Pancreas (tissue), 10 donors: ENCODE results near the gene OR13J1. TPM values are rescaled to one million over a fixed set of nuclear protein-coding genes. Genes with fewer than 3 reads are reported as not detected.

ENCODE experiments used
- ATAC-seq, 4 donors: fragments of 200-7000 bp; cut with Tn5 transposase; one replicate each; pipeline versions ENCODE4 v1.8.0 to v1.9.1; 2020; ENCODE audit warnings: mild to moderate bottlenecking in 4 of 4, moderate library complexity in 4 of 4
- DNase-seq, 6 donors: peaks; one replicate each; pipeline ENCODE4 v3.0.0-alpha.2; 2020
- FAIRE-seq: peaks from 2 replicates; lab custom pipeline; 2012; peaks lifted over from hg19 to GRCh38; lab: Jason Lieb, UNC
- H3K27ac ChIP-seq, 4 donors: fragments of 200-600 bp; sonication (generic); 1 replicate in 3 of 4; 2 replicates in 1 of 4; pipeline versions ENCODE4 v1.5.0 to v1.8.0; 2020
- H3K27me3 ChIP-seq, 4 donors: fragments of 200-600 bp; one replicate each; pipeline ENCODE4 v1.8.0; 2021
- H3K36me3 ChIP-seq, 3 donors: fragments of 200-600 bp; sonication (generic) in 1 of 3; one replicate each; pipeline versions ENCODE4 v1.5.0 to v1.8.0; 2020 to 2021
- H3K4me1 ChIP-seq, 3 donors: fragments of 200-600 bp; one replicate each; pipeline ENCODE4 v1.8.0; 2021
- H3K4me3 ChIP-seq, 4 donors: fragments of 200-600 bp; sonication (generic) in 2 of 4; one replicate each; pipeline versions ENCODE4 v1.5.0 to v1.8.0; 2020 to 2021
- H3K9me3 ChIP-seq, 4 donors: fragments of 200-600 bp; one replicate each; pipeline ENCODE4 v1.8.0; 2021
- WGBS, 2 donors: extraction: QIAGEN DNeasy Blood & Tissue Kit; methylation state at CpG; one replicate each; pipeline ENCODE4 v1.1.7; 2013; 5-methylcytosine and 5-hydroxymethylcytosine counted together
- intact Hi-C, 3 donors: fragments of 100-400 bp; cut with DNase I; formaldehyde crosslinking; loops; one replicate each; pipeline versions ENCODE4 v1.11.1 to v1.14.2; 2022
- polyA plus RNA-seq, 2 donors: library from polyadenylated mRNA; stranded (reverse); fragments of 200-250 nt; gene quantifications; one replicate each; pipeline ENCODE4 v1.2.3, GENCODE V29; 2013
- total RNA-seq, 6 donors: library from RNA; stranded (reverse); fragmentation: NEBNext Ultra II Directional in 4 of 6; extraction: Animal tissue kit (Norgen Biotek cat#: 25700) in 4 of 6; gene quantifications; one replicate each; pipeline versions ENCODE4 v1.2.1 to v1.2.4, GENCODE V29; 2021 to 2023
- TF ChIP-seq, protein P1 (sequence below), 4 donors: fragments of 200-600 bp; sonication (generic) in 3 of 4; IDR thresholded peaks; one replicate each; pipeline versions ENCODE4 v1.5.0 to v1.8.0; 2021; ENCODE audit warnings: antibody characterized with exemption in 4 of 4
- donor health status: healthy with polysubstance abuse.
- donor health status: DM: no; HTN: no; CAD: no; lungs with moderate emphysema.
- donor health status: DM: no; HTN: no; CAD: no.
- donor health status: control.
- donor health status: control.
- donor health status: Bipolar disorder and iron deficiency.
- donor health status: DM: yes; HTN: yes; CAD: no.
- donor health status: DM: no; HTN: no; CAD: no.
- donor health status: DM: no; HTN: no; CAD: no.
- donor health status: DM: yes; HTN: yes; CAD: no.

Gene OR13J1
- total and polyA plus RNA-seq, 8 donors: not detected

DNA sequence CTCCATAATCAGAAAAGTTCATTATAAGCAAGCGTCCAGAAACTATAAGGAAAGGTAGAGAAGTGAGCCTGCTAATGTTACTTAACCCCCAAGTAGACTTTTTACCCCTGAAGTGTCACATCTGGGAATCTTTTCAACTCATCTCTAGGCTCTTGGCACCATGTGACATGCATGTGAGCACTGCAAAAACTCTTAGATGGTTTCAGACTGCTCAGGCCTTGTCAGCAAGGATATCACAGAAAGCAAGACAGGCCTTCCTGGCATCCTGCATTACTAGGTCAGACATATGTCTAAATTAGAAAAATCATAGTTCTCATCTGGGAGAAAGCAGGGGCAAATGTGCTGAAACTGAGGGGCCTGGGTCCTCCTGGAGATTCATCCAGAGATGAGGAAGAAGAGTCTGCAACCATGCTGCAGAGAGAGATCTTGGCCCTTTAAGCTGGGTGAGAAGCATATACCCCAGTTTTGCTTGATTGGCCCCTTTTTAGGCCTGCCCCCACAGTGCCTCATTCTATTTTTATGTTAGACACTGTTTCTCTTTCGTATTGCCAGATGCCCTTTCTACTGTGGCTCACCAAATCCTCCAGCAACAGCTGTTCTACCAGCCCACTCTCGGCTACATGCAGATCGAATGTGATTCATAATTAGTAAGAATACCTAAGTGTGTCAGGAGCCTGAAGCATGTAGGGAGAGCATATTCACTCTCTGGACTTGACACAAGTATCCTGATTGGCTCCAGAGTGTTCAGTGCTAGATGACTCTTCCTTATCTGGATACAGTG is 22.2 kb downstream of the OR13J1 start:
- TF ChIP-seq, protein P1, sequence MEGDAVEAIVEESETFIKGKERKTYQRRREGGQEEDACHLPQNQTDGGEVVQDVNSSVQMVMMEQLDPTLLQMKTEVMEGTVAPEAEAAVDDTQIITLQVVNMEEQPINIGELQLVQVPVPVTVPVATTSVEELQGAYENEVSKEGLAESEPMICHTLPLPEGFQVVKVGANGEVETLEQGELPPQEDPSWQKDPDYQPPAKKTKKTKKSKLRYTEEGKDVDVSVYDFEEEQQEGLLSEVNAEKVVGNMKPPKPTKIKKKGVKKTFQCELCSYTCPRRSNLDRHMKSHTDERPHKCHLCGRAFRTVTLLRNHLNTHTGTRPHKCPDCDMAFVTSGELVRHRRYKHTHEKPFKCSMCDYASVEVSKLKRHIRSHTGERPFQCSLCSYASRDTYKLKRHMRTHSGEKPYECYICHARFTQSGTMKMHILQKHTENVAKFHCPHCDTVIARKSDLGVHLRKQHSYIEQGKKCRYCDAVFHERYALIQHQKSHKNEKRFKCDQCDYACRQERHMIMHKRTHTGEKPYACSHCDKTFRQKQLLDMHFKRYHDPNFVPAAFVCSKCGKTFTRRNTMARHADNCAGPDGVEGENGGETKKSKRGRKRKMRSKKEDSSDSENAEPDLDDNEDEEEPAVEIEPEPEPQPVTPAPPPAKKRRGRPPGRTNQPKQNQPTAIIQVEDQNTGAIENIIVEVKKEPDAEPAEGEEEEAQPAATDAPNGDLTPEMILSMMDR (IDR thresholded peaks at IDR 0.05): no peak
- peaks cover 0 to 13% (median 0%) of the 10 kb centered on the region in 3 donors for H3K4me1 ChIP-seq
- WGBS, 2 donors: 88 to 90% methylated on average over 4 of the region's 4 CpGs
- H3K27me3 ChIP-seq: no peaks in the 10 kb centered on the region
- DNase-seq (no peak), FAIRE-seq (no peak), ATAC-seq (peak in 1 of 4 donors; percentile 29)
- H3K36me3 ChIP-seq: peaks cover 0 to 16% (median 0%) of the 10 kb centered on the region in 3 donors
- H3K4me3 ChIP-seq: no peak overlapping the region
- intact Hi-C loops: no loop called here
- no peak overlapping the region for H3K27ac ChIP-seq
- no peaks in the 10 kb centered on the region for H3K9me3 ChIP-seq

DNA sequence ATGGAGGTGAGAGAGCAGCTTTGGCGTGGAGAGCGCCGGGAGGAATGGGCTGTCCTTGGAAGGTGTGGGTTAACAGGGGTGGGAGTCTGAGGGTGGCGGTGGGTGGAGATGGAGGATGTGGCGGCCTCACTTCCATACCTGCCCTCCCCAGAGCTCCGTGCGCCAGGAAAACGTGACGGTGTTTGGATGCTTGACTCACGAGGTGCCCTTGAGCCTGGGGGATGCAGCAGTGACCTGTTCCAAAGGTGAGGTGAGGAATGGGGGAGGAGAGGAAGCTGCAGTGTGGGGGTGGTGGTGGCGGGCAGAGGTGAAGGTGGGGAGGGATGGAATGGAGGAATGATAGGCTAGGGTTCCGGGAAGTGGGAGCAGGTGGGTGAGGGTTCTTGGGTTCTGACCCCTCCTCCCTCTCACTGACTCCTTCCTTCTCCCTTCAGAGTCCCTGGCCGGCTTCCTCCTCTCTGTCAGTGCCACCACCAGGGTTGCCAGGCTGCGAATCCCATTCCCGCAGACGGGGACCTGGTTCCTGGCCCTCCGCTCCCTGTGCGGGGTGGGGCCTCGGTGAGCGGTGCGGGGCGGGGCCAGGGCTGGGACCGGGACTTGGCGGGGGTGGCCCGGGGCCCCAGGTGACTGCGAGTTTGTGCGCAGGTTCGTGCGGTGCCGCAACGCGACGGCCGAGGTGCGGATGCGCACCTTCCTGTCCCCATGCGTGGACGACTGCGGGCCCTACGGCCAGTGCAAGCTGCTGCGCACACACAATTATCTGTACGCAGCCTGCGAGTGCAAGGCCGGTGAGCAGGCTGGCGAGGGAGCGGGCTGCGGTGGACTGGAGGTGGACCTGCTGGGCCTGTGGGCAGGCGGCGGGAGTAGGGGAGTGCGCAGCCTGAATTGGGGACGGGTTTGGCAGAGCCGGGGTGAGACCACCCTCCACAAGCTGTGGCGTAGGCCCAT is 24.1 kb downstream of the OR13J1 start:
- WGBS, 2 donors: 70 to 72% methylated on average over 52 to 53 of the region's 53 CpGs
- H3K36me3 ChIP-seq: peaks cover 0 to 16% (median 0%) of the 10 kb centered on the region in 3 donors
- intact Hi-C loops: no loop called here
- H3K27ac ChIP-seq: peak overlapping the region in 1 of 4 donors; percentile 30
- TF ChIP-seq, protein P1 (IDR thresholded peaks at IDR 0.05): no peak
- peak overlapping the region in 2 of 4 donors; percentile 1 to 7 for H3K4me3 ChIP-seq
- H3K9me3 ChIP-seq: no peaks in the 10 kb centered on the region
- no peaks in the 10 kb centered on the region for H3K27me3 ChIP-seq
- peaks cover 0 to 13% (median 0%) of the 10 kb centered on the region in 3 donors for H3K4me1 ChIP-seq
- peak in 1 of 6 donors; percentile 43 for DNase-seq
- ATAC-seq: peak in 3 of 4 donors; percentile 22 to 77 (median 41)
- FAIRE-seq: no peak

DNA sequence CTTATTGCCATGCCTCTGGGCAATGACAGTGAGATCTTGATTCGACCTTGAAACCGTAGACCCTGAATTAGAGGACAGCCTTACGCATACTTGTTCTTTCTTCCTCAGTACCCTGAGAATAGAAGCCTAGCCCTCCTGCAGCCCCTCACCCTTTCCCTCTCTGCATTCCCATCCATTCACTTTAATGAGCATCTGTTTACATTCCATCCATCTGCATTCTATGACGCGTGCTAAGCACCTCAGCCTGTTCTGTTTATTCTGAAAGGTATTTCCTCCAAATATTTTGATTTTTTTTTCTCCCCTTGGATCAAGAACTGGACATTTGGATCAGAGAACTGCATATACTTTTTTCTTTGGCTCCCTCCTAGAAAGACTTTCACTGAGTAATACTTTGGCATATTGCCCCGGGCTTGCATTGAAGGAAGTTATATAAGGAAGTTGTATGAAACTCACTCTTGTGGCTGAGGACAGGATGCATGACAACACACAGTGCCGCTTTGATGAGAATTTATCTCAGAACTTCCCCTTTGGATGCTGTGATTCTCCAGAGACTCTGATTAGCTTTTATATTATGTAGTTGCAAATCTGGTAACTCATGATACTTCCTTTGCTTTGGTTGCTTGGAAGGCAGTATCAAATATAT is 25.5 kb downstream of the OR13J1 start:
- FAIRE-seq (peak; percentile 91), DNase-seq (peak in 1 of 6 donors; percentile 70), ATAC-seq (peak; percentile 54 to 84 (median 72))
- Histone ChIP-seq H3K27ac (peak overlapping the region in 2 of 4 donors; percentile 30 to 35), H3K9me3 (no peaks in the 10 kb centered on the region), H3K4me1 (peaks cover 0 to 13% (median 0%) of the 10 kb centered on the region in 3 donors), H3K36me3 (peaks cover 0 to 16% (median 0%) of the 10 kb centered on the region in 3 donors), H3K4me3 (no peak overlapping the region), H3K27me3 (no peaks in the 10 kb centered on the region)
- TF ChIP-seq, protein P1 (IDR thresholded peaks at IDR 0.05): no peak
- intact Hi-C loops: no loop called here
- 50% methylated on average over 7 of the region's 7 CpGs for WGBS, 2 donors

DNA sequence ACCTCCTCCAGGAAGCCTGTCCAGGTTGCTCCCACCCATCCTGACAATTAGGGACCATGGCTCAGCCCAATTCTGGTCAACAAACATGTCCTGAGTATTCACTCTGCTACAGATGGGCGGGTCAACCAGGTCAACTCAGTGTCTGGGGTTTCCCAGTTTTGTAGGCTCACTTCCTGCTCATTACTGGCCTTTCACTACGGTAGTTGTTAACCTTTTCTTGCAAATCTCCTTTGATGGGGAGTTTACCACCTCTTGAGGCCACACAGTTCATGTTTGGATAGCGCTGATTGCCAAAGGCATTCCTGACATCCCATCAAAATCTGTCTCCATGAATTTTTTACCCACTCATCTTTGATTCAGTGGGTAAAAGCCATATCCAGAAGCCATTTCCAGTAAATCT is 27.4 kb downstream of the OR13J1 start:
- H3K9me3 ChIP-seq: no peaks in the 10 kb centered on the region
- no peak overlapping the region for H3K4me3 ChIP-seq
- ATAC-seq (no peak), FAIRE-seq (no peak), DNase-seq (no peak)
- H3K4me1 ChIP-seq: peaks cover 0 to 13% (median 0%) of the 10 kb centered on the region in 3 donors
- 83 to 90% methylated on average over 3 of the region's 3 CpGs for WGBS, 2 donors
- TF ChIP-seq, protein P1 (IDR thresholded peaks at IDR 0.05): no peak
- intact Hi-C loops: no loop called here
- no peaks in the 10 kb centered on the region for H3K27me3 ChIP-seq
- peaks cover 0 to 10% (median 0%) of the 10 kb centered on the region in 3 donors for H3K36me3 ChIP-seq
- no peak overlapping the region for H3K27ac ChIP-seq
